DOHH2 (cell line): ENCODE measurements around the gene SLC4A3.

Experiments
- H3F3A ChIP-seq: fragments of 200-600 bp; sonication (generic), shearing (Covaris generic); 2 replicates; pipeline ENCODE4 v1.6.0; 2016; ENCODE audit warnings: antibody characterized with exemption, mild to moderate bottlenecking; ENCODE audit not compliant: control insufficient read depth, insufficient read depth
- H3K27ac ChIP-seq: fragments of 200-600 bp; sonication (generic); 2 replicates; pipeline ENCODE4 v1.5.1; 2014; ENCODE audit warnings: low read depth, mild to moderate bottlenecking, low read length, moderate library complexity
- H3K27me3 ChIP-seq: fragments of 200-600 bp; sonication (generic); 2 replicates; pipeline ENCODE4 v1.6.1; 2014; ENCODE audit warnings: mild to moderate bottlenecking, low read length, mixed read lengths; ENCODE audit not compliant: control insufficient read depth
- H3K36me3 ChIP-seq: fragments of 200-600 bp; sonication (generic); 2 replicates; pipeline ENCODE4 v1.6.1; 2014; ENCODE audit warnings: mild to moderate bottlenecking, low read length, moderate library complexity, mixed read lengths; ENCODE audit not compliant: control insufficient read depth
- H3K4me1 ChIP-seq: fragments of 200-600 bp; sonication (generic); 2 replicates; pipeline ENCODE4 v1.6.1; 2014; ENCODE audit warnings: mild to moderate bottlenecking, low read length, mixed read lengths; ENCODE audit not compliant: control insufficient read depth
- H3K4me2 ChIP-seq: fragments of 200-600 bp; sonication (generic); 2 replicates; pipeline ENCODE4 v1.6.0; 2014; ENCODE audit warnings: mild to moderate bottlenecking, low read length, moderate library complexity
- H3K4me3 ChIP-seq: fragments of 200-600 bp; sonication (generic); 2 replicates; pipeline ENCODE4 v1.5.1; 2014; ENCODE audit warnings: mild to moderate bottlenecking, low read length, mixed read lengths
- H3K79me2 ChIP-seq: fragments of 200-600 bp; sonication (generic); 2 replicates; pipeline ENCODE4 v1.6.1; 2014; ENCODE audit warnings: mild to moderate bottlenecking, low read length, mixed read lengths; ENCODE audit not compliant: control insufficient read depth
- H3K9me2 ChIP-seq: fragments of 200-600 bp; sonication (generic); replicated peaks from 2 replicates; pipeline ENCODE4 v1.6.1; 2014; ENCODE audit warnings: mild to moderate bottlenecking, low read length, mixed read lengths; ENCODE audit not compliant: control insufficient read depth
- H3K9me3 ChIP-seq: fragments of 200-600 bp; sonication (generic); 2 replicates; pipeline ENCODE4 v1.6.1; 2014; ENCODE audit warnings: antibody characterized with exemption, low read length, mixed read lengths; ENCODE audit not compliant: control insufficient read depth, insufficient read depth
- H4K20me1 ChIP-seq: fragments of 200-600 bp; sonication (generic); 2 replicates; pipeline ENCODE4 v1.6.0; 2014; ENCODE audit warnings: low read depth, mild to moderate bottlenecking, antibody characterized with exemption, low read length, moderate library complexity; ENCODE audit not compliant: control insufficient read depth, insufficient read depth
- EZH2phosphoT487 ChIP-seq: fragments of 200-600 bp; sonication (generic); IDR thresholded peaks from 2 replicates; pipeline ENCODE4 v1.6.1; 2017; ENCODE audit warnings: borderline replicate concordance, mild to moderate bottlenecking, antibody characterized with exemption, low read length, moderate library complexity, mixed read lengths
- TF ChIP-seq, protein P1 (sequence below): fragments of 200-600 bp; sonication (generic); IDR thresholded peaks from one replicate; pipeline ENCODE4 v1.5.1; 2014; ENCODE audit warnings: antibody characterized with exemption, mild to moderate bottlenecking, low read depth, low read length; ENCODE audit not compliant: poor library complexity, severe bottlenecking

The SLC4A3 gene

DNA sequence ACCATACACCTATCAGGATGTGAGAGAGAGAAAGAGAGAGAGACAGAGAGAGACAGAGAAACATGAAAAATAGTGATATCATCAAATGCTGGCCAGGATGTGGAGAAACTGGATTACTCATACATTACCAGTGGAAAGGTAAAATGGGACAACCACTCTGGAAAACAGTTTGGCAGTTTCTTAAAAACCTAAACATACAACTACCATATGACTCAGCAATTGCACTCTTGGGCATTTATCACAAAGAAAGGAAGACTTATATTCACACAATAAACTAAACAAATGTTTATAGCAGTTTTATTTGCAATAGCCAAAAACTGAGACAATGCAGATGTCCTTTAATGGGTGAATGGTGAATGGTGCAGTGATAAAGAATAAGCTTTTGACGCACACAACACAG is 29.1 kb downstream of the SLC4A3 start:
- H3K4me3 ChIP-seq: no peak overlapping the region
- no peaks in the 10 kb centered on the region for H3F3A ChIP-seq
- no peaks in the 10 kb centered on the region for H3K9me3 ChIP-seq
- TF ChIP-seq, protein P1, sequence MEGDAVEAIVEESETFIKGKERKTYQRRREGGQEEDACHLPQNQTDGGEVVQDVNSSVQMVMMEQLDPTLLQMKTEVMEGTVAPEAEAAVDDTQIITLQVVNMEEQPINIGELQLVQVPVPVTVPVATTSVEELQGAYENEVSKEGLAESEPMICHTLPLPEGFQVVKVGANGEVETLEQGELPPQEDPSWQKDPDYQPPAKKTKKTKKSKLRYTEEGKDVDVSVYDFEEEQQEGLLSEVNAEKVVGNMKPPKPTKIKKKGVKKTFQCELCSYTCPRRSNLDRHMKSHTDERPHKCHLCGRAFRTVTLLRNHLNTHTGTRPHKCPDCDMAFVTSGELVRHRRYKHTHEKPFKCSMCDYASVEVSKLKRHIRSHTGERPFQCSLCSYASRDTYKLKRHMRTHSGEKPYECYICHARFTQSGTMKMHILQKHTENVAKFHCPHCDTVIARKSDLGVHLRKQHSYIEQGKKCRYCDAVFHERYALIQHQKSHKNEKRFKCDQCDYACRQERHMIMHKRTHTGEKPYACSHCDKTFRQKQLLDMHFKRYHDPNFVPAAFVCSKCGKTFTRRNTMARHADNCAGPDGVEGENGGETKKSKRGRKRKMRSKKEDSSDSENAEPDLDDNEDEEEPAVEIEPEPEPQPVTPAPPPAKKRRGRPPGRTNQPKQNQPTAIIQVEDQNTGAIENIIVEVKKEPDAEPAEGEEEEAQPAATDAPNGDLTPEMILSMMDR: no peak
- TF ChIP-seq EZH2phosphoT487: no peak
- H3K27ac ChIP-seq: no peak overlapping the region
- H3K4me1 ChIP-seq: no peaks in the 10 kb centered on the region
- H3K9me2 ChIP-seq: no peaks in the 10 kb centered on the region
- no peaks in the 10 kb centered on the region for H3K79me2 ChIP-seq
- no peaks in the 10 kb centered on the region for H3K36me3 ChIP-seq
- H4K20me1 ChIP-seq: no peaks in the 10 kb centered on the region
- no peak overlapping the region for H3K4me2 ChIP-seq
- H3K27me3 ChIP-seq: peaks cover 35% of the 10 kb centered on the region

DNA sequence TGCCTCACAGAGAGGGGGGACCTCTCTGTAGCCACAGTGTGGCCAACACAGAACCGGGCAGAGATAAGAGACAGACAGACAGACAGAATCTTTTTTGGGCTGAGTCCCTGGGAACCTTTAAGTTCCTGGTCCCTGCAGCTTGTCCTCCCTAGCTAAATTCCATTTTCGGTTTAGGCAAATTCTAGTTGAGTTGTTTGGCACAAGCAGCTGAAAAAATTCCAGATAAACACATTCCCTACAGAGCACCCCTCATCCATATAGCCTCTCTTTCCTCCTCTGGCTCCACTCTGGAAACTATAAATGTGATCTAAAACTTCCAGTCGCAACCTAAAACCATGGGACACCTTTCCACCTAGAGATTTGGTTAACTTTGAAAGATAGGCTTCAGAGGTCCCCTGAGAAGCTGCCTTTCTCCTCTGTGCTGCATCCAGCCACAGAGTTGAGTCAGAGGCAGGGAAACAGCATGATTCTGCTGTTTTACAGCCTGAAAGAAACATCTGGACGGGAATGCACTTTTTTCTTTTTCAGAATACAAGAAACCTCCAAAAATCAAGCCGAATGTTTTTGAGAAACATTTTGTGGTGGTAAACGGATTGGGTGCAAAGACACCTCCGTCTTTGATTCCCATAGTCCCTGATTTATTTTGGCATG is 30.9 kb downstream of the SLC4A3 start:
- no peak overlapping the region for H3K4me3 ChIP-seq
- H3K4me2 ChIP-seq: no peak overlapping the region
- H3K79me2 ChIP-seq: no peaks in the 10 kb centered on the region
- no peaks in the 10 kb centered on the region for H3K36me3 ChIP-seq
- no peaks in the 10 kb centered on the region for H3F3A ChIP-seq
- no peaks in the 10 kb centered on the region for H3K9me2 ChIP-seq
- no peaks in the 10 kb centered on the region for H4K20me1 ChIP-seq
- TF ChIP-seq, protein P1: no peak
- no peak for TF ChIP-seq EZH2phosphoT487
- H3K9me3 ChIP-seq: no peaks in the 10 kb centered on the region
- H3K4me1 ChIP-seq: no peaks in the 10 kb centered on the region
- H3K27ac ChIP-seq: no peak overlapping the region
- H3K27me3 ChIP-seq: peaks cover 32% of the 10 kb centered on the region

DNA sequence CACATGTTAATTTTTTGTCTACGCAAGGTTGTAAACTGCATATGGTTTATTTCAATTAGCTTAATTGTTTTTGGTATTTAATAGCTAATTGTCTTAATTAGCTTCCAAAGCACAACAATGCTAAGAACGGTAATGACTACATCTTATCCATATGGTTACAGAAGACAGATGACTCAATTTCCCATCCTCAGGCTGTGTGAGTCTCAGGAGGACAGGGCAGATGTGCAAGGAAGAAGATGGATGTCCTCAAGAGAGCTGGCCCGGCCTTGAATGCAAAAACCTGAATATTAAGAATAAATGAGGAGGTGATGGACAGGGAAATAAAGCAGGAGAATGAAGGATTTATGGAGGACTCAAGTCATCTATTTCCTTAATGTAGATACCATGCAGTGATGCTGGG is 31.4 kb downstream of the SLC4A3 start:
- no peak for TF ChIP-seq EZH2phosphoT487
- TF ChIP-seq, protein P1: no peak
- Histone ChIP-seq H3K36me3 (no peaks in the 10 kb centered on the region), H3K4me1 (no peaks in the 10 kb centered on the region), H3K27me3 (peaks cover 32% of the 10 kb centered on the region), H3F3A (no peaks in the 10 kb centered on the region), H3K9me2 (no peaks in the 10 kb centered on the region), H3K27ac (no peak overlapping the region), H3K9me3 (no peaks in the 10 kb centered on the region), H3K4me2 (no peak overlapping the region), H3K79me2 (no peaks in the 10 kb centered on the region), H3K4me3 (no peak overlapping the region), H4K20me1 (no peaks in the 10 kb centered on the region)
